DMS153 treated with DMSO at 0.1 percent for 48 hours (cell line): ENCODE data around the gene SIGLEC6.

Experiments
- DNase-seq: peaks from one replicate; lab custom pipeline; 2025; ENCODE audit not compliant: unreplicated experiment; lab: John Stamatoyannopoulos, UW

Gene SIGLEC6

GRCh38 chr19:51477344-51477743 is 54.1 kb downstream of the SIGLEC6 start:
- no peak for DNase-seq

GRCh38 chr19:51476164-51476563 is 55.3 kb downstream of the SIGLEC6 start:
- no peak for DNase-seq

GRCh38 chr19:51473009-51473707 is 58.3 kb downstream of the SIGLEC6 start:
- DNase-seq: peak; percentile 10

DNA sequence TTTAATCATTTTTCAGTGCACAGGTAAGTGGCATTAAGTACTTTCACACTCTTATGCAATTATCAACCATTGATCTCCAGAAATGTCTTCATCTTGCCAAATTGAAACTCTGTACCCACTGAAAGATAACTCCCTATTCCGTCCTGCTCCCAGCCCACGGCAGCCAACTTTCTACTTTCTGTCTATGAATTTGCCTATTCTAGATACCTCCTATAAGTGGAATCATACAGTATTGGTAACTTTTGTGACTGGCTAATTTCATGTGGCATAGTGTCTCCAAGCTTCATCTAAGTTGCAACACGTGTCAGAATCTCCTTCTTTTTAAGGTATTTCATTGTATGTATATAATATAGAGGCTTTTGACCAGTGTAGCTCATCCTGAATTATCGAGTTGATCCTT is 58.9 kb downstream of the SIGLEC6 start:
- no peak for DNase-seq

DNA sequence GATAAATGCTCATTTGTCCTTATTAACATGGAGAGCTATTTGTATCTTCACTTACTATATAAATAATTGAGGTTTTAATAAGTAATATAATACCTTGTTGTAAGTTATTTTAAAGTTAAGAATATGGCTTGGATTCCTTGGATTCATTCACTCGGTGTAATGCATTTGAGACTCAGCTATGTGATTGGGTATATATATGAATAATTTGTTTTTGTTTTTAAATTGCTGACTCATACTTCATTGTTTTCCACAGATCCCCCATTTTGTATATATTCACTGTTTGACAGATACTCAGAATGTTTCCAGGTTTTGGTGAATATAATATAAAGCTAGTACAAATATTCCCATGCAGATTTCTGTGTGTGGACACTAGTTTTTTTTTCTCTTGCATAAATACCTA is 59.9 kb downstream of the SIGLEC6 start:
- DNase-seq: no peak

- DNase-seq: no peak
Observed at GRCh38 chr19:51470966-51471365, 60.5 kb downstream of the SIGLEC6 start.

DNA sequence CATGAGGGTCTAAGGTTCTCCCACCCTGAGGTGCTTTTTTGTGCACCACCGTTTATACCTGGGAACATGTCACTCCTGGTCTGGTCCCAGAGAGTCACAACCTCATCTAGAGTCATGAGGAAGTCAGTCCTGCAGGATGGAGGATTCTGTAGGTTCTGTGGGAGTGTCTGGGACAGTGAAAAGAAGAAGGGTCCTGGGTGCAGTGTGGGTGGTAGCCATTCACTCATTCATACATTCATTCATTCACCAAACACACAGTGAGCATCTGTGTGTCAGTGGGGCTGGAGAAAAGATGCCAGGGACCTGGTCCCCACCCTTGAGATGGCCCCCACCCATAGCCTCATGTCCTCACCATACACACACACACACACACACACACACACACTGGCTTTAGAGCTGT is 61.8 kb downstream of the SIGLEC6 start:
- DNase-seq: no peak

DNA sequence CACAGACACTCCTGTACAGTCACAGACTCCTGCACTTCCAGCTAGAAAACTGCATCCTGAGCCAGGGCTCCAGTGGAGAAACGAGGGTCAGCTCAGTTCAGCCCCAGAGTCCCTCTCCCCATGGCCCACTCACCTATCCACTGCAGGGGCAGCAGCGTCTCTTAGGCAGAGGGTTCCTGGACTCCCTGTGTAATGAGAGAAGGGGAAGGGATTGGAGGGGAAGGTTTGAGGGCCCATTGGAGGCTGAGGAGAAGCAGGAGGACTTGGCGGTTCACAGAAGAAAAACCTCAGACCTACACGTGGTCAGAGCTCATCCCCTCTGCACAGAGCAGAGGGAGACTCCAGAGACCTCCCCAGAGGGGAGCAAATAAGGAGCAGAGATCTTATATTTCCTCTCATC is 62.3 kb downstream of the SIGLEC6 start:
- DNase-seq: no peak

- no peak for DNase-seq
Observed at GRCh38 chr19:51468545-51468920, 62.9 kb downstream of the SIGLEC6 start.

- DNase-seq: no peak
Observed at GRCh38 chr19:51467864-51468544, 63.5 kb downstream of the SIGLEC6 start.
